Spleen (tissue), 11 donors: ENCODE results near the gene GRK5. TPM values are rescaled to one million over a fixed set of nuclear protein-coding genes. Genes with fewer than 3 reads are reported as not detected.

Source experiments
- DNase-seq: peaks from one replicate; pipeline ENCODE4 v3.0.0-alpha.2; 2020
- H3K27ac ChIP-seq, 8 donors: fragments of 200-600 bp; sonication (generic) in 7 of 8; 1 replicate in 4 of 8; 2 replicates in 4 of 8; pipeline versions ENCODE4 v1.5.0 to v1.8.0; 2016 to 2021; ENCODE audit warnings: inconsistent platforms in 4 of 8, mild to moderate bottlenecking in 4 of 8, moderate library complexity in 1 of 8
- H3K27me3 ChIP-seq, 7 donors: fragments of 200-600 bp; sonication (generic) in 6 of 7; replicated peaks in 1 of 7; 1 replicate in 4 of 7; 2 replicates in 3 of 7; pipeline versions ENCODE4 v1.5.0 to v1.8.0; 2016 to 2021; ENCODE audit warnings: inconsistent platforms in 3 of 7, mild to moderate bottlenecking in 1 of 7
- H3K36me3 ChIP-seq, 6 donors: fragments of 200-600 bp; sonication (generic) in 5 of 6; 1 replicate in 4 of 6; 2 replicates in 2 of 6; pipeline versions ENCODE4 v1.5.0 to v1.8.0; 2016 to 2021; ENCODE audit warnings: inconsistent platforms in 2 of 6
- H3K4me1 ChIP-seq, 6 donors: fragments of 200-600 bp; sonication (generic) in 5 of 6; 1 replicate in 3 of 6; 2 replicates in 3 of 6; pipeline versions ENCODE4 v1.5.0 to v1.8.0; 2016 to 2021; ENCODE audit warnings: inconsistent platforms in 3 of 6
- H3K4me3 ChIP-seq, 8 donors: fragments of 200-600 bp; sonication (generic) in 7 of 8; 1 replicate in 4 of 8; 2 replicates in 4 of 8; pipeline versions ENCODE4 v1.5.0 to v1.8.0; 2016 to 2021; ENCODE audit warnings: inconsistent platforms in 4 of 8, mild to moderate bottlenecking in 4 of 8, moderate library complexity in 2 of 8
- H3K9me3 ChIP-seq, 8 donors: fragments of 200-600 bp; sonication (generic) in 7 of 8; 1 replicate in 4 of 8; 2 replicates in 4 of 8; pipeline versions ENCODE4 v1.5.0 to v1.8.0; 2016 to 2021; ENCODE audit warnings: inconsistent platforms in 4 of 8
- CTCF ChIP-seq, 11 experiments: fragments of 200-600 bp in 7 of 11; fragments of 450-650 bp in 4 of 11; sonication (generic) in 4 of 11; IDR thresholded peaks in 8 of 11; conservative IDR thresholded peaks in 3 of 11; 1 replicate in 7 of 11; 2 replicates in 4 of 11; pipeline versions ENCODE4 v1.4.0 to v1.8.0; 2016 to 2021; ENCODE audit warnings: antibody characterized with exemption in 11 of 11, inconsistent platforms in 4 of 11, mild to moderate bottlenecking in 1 of 11
- POLR2A ChIP-seq, 3 donors: fragments of 450-650 bp; IDR thresholded peaks; one replicate each; pipeline ENCODE4 v1.5.1; 2017; ENCODE audit warnings: antibody characterized with exemption in 3 of 3, mild to moderate bottlenecking in 1 of 3
- POLR2AphosphoS5 ChIP-seq, 3 donors: sonication (generic); formaldehyde crosslinking; IDR thresholded peaks; one replicate each; pipeline ENCODE4 v1.5.1; 2017; ENCODE audit warnings: antibody characterized with exemption in 3 of 3
- WGBS, 5 donors: extraction: QIAGEN DNeasy Blood & Tissue Kit in 3 of 5; methylation state at CpG; one replicate each; pipeline versions ENCODE4 v1.1.5 to v1.1.7; 2013 to 2018; 5-methylcytosine and 5-hydroxymethylcytosine counted together
- intact Hi-C: fragments of 100-400 bp; cut with DNase I; formaldehyde crosslinking; loops from one replicate; pipeline ENCODE4 v1.15.0; 2023; ENCODE audit warnings: low total_unique reads
- polyA plus RNA-seq, 3 donors: library from polyadenylated mRNA; stranded (reverse); fragments of 200-250 nt; gene quantifications; one replicate each; pipeline ENCODE4 v1.2.1, GENCODE V29; 2013
- total RNA-seq, 7 donors: library from RNA; depleted of rRNA in 3 of 7; stranded (reverse); fragments of >200 nt in 3 of 7; fragmentation: NEBNext Ultra II Directional in 4 of 7; extraction: Animal tissue kit (Norgen Biotek cat#: 25700) in 4 of 7; gene quantifications; one replicate each; pipeline versions ENCODE4 v1.1.0 to v1.2.1, GENCODE V29; 2016 to 2021
- donor health status: healthy with polysubstance abuse.
- donor health status: DM: no; HTN: no; CAD: no; lungs with moderate emphysema.
- donor health status: DM: no; HTN: no; CAD: no.
- donor health status: Bipolar disorder and iron deficiency.
- donor health status: healthy.
- donor health status: DM: no; HTN: no; CAD: no.
- donor health status: DM: yes; HTN: yes; CAD: no.

The GRK5 gene
- total and polyA plus RNA-seq, 10 donors, result 15.5 to 85.2 (median 52.1) TPM

DNA sequence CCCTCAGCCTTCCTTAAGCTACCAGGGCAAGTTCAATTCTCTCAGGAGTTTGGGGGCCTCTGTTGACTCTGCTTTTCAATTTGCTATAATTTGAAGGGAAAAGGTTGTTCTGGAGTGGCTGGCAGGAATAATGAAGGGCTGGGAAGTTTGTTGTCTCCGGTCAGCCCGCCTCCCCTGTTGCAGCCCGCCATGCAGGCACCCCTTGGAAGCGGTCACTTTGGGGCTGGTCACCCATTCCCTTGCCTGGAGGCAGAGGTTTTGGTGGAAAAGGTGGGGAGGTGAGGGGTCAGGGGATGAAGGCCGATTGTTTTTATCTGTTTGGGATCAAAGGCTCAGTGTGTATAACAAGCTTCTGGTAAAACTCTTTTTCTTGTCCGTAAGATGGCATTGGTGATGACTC lies 79.1 kb downstream of the GRK5 start:
- no peak for DNase-seq
- Histone ChIP-seq H3K36me3 (no peaks in the 10 kb centered on the region), H3K27me3 (no peaks in the 10 kb centered on the region), H3K4me1 (peaks cover 49 to 100% (median 91%) of the 10 kb centered on the region in 6 donors), H3K4me3 (no peak overlapping the region), H3K9me3 (no peaks in the 10 kb centered on the region), H3K27ac (peak overlapping the region in 3 of 8 donors; percentile 62 to 72 (median 62))
- TF ChIP-seq CTCF (IDR thresholded peaks at IDR 0.05 in 8 of 11, conservative IDR thresholded peaks at IDR 0.05 in 3 of 11) (no peak), POLR2AphosphoS5 (IDR thresholded peaks at IDR 0.05) (no peak), POLR2A (IDR thresholded peaks at IDR 0.05) (no peak)
- WGBS, 5 donors, result 86 to 97% (median 93%) methylated on average over 6 of the region's 6 CpGs
- intact Hi-C loops, result no loop called here

DNA sequence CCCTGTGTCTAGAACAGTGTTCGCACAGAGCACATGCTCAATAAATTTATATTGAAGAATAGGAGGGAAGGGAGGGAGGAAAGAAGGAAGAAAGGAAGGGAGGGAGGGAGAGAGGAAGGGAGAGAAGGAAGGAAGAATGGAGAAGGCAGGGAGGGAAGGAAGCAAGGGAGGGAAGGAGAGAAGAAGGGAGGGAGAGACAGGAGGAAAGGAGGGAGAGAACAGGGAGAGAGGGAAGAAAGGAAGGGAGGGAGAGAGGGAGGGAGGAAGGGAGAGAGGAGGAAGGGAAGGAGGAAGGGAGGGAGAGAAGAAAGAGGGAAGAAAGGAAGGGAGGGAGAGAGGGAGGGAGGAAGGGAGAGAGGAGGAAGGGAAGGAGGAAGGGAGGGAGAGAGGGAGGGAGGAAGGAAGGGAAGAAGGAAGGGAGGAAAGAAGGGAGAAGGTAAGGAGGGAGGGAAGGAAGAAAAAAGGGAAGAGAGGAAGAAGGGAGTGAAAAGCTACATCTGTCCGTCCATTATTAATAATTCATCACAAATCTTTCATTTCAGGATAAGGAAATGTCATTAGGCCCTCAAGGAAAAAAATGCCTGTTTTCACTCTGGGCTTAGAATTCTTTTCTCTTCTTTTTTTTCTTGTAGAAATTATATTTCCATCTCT lies 79.7 kb downstream of the GRK5 start:
- H3K27ac ChIP-seq, result peak overlapping the region in 1 of 8 donors; percentile 62
- TF ChIP-seq CTCF (IDR thresholded peaks at IDR 0.05 in 8 of 11, conservative IDR thresholded peaks at IDR 0.05 in 3 of 11), result no peak
- no peak for TF ChIP-seq POLR2AphosphoS5 (IDR thresholded peaks at IDR 0.05)
- TF ChIP-seq POLR2A (IDR thresholded peaks at IDR 0.05), result no peak
- intact Hi-C loops, result no loop called here

DNA sequence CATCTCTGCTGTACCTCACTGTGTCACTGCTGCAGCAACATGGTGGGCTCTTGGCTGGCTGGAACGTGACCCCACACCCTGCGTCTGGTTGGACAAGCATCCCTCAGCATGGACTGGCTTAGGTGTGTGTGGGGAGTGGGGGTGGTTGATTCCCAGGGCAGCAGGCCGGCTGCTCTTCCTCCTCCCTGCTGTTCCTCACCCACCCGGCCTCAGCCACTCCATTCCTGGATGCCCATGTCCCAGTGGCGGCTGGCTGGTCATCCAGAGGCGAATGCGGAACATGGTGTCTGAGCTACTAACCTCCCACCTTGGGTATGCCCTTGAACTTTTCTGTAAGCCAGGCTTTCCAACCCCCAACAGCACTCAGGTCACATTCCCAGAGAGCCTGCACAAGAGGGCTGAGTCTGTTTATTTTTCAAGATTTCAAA lies 81.2 kb downstream of the GRK5 start:
- DNase-seq, result no peak
- Histone ChIP-seq H3K4me3 (no peak overlapping the region), H3K9me3 (no peaks in the 10 kb centered on the region), H3K36me3 (peaks cover 0 to under 1% (median 0%) of the 10 kb centered on the region in 6 donors), H3K27me3 (no peaks in the 10 kb centered on the region), H3K4me1 (peaks cover 40 to 96% (median 84%) of the 10 kb centered on the region in 6 donors), H3K27ac (peak overlapping the region in 3 of 8 donors; percentile 48 to 61 (median 57))
- intact Hi-C loops, result no loop called here
- TF ChIP-seq CTCF (IDR thresholded peaks at IDR 0.05 in 8 of 11, conservative IDR thresholded peaks at IDR 0.05 in 3 of 11) (no peak), POLR2AphosphoS5 (IDR thresholded peaks at IDR 0.05) (peak in 1 of 3 donors; percentile 17)
- WGBS, 5 donors, result 82 to 91% (median 87%) methylated on average over 4 to 7 of the region's 7 CpGs

More for the DNA sequence above, 79.7 kb downstream of the GRK5 start:
- no peak overlapping the region for H3K4me3 ChIP-seq
- WGBS, 5 donors, result 89 to 97% (median 93%) methylated on average over 2 of the region's 2 CpGs
- H3K27me3 ChIP-seq, result no peaks in the 10 kb centered on the region
- peaks cover 45 to 96% (median 85%) of the 10 kb centered on the region in 6 donors for H3K4me1 ChIP-seq
- no peaks in the 10 kb centered on the region for H3K36me3 ChIP-seq
- H3K9me3 ChIP-seq, result no peaks in the 10 kb centered on the region
- DNase-seq, result no peak

GRCh38 chr10:119289227-119289920 lies 82.0 kb downstream of the GRK5 start:
- no peak for DNase-seq
- H3K4me1 ChIP-seq, result peaks cover 32 to 96% (median 77%) of the 10 kb centered on the region in 6 donors
- no peaks in the 10 kb centered on the region for H3K9me3 ChIP-seq
- 65 to 75% (median 67%) methylated on average over 8 of the region's 8 CpGs for WGBS, 5 donors
- no peaks in the 10 kb centered on the region for H3K27me3 ChIP-seq
- H3K36me3 ChIP-seq, result peaks cover 0 to 8% (median 0%) of the 10 kb centered on the region in 6 donors
- TF ChIP-seq POLR2AphosphoS5 (IDR thresholded peaks at IDR 0.05), result peak in 2 of 3 donors; percentile 35 to 47
- TF ChIP-seq POLR2A (IDR thresholded peaks at IDR 0.05), result no peak
- intact Hi-C loops, result no loop called here
- H3K27ac ChIP-seq, result peak overlapping the region in 6 of 8 donors; percentile 6 to 61 (median 50)
- H3K4me3 ChIP-seq, result no peak overlapping the region
